Naive B cell (primary cell): ENCODE data around the gene TTC17. TPM values are rescaled to one million over a fixed set of nuclear protein-coding genes. Genes with fewer than 3 reads are reported as not detected.
"Not testable (repeated sequence)": the region's sequence is repeated elsewhere in the genome, so short reads cannot be mapped to it uniquely, and the experiment has no call there.

ENCODE experiments used
- ATAC-seq, 2 donors: fragments of 150-1000 bp; cut with Tn5 transposase; 2 replicates each; pipeline ENCODE4 v1.10.0; 2021; ENCODE audit warnings: low read depth in 2 of 2, mild to moderate bottlenecking in 2 of 2, moderate library complexity in 2 of 2
- DNase-seq: peaks from one replicate; pipeline ENCODE4 v3.0.0; 2022
- H3K27ac Mint-ChIP-seq, 6 donors: one replicate each; pipeline ENCODE4 v1.8.0; 2020 to 2022; ENCODE audit warnings: mild to moderate bottlenecking in 6 of 6, mixed read lengths in 6 of 6, moderate library complexity in 5 of 6, inconsistent platforms in 2 of 6
- H3K27me3 Mint-ChIP-seq, 3 donors: one replicate each; pipeline ENCODE4 v1.8.0; 2021 to 2022; ENCODE audit warnings: mixed read lengths in 3 of 3, mild to moderate bottlenecking in 1 of 3
- H3K36me3 Mint-ChIP-seq, 2 donors: one replicate each; pipeline ENCODE4 v1.8.0; 2020 to 2022; ENCODE audit warnings: mixed read lengths in 2 of 2, inconsistent platforms in 1 of 2, mild to moderate bottlenecking in 1 of 2
- H3K4me1 Mint-ChIP-seq, 3 donors: one replicate each; pipeline ENCODE4 v1.8.0; 2020 to 2022; ENCODE audit warnings: mixed read lengths in 3 of 3, inconsistent platforms in 1 of 3, mild to moderate bottlenecking in 1 of 3, moderate library complexity in 1 of 3
- H3K4me3 Mint-ChIP-seq, 8 donors: one replicate each; pipeline ENCODE4 v1.8.0; 2020 to 2022; ENCODE audit warnings: mild to moderate bottlenecking in 8 of 8, mixed read lengths in 8 of 8, moderate library complexity in 8 of 8, inconsistent platforms in 2 of 8
- H3K9me3 Mint-ChIP-seq, 7 donors: one replicate each; pipeline ENCODE4 v1.8.0; 2020 to 2022; ENCODE audit warnings: mixed read lengths in 7 of 7, mild to moderate bottlenecking in 5 of 7, inconsistent platforms in 2 of 7, moderate library complexity in 1 of 7
- polyA plus RNA-seq, 6 donors: library from polyadenylated mRNA; unstranded; fragments of 300-500 nt; fragmentation: Illumina TruSeq; gene quantifications; one replicate each; pipeline ENCODE4 v1.2.3, GENCODE V29; 2021; ENCODE audit warnings: low read depth in 6 of 6

TTC17 gene
- 100 to 1,000 TPM in 1 of 6 donors, 10 to 100 TPM in 5; 59.8 to 106 (median 74.2) TPM for polyA plus RNA-seq

GRCh38 chr11:43358801-43359421 is at the start of gene TTC17:
Gene TTC17 (plus strand): TSS chr11:43358920. CDS start chr11:43358955, 35 bp downstream.
- H3K36me3 Mint-ChIP-seq = peaks cover 0 to 4% of the 10 kb centered on the region in 2 donors
- peak within 1 kb of the TSS; percentile 92 to 100 (median 100) for H3K4me3 Mint-ChIP-seq
- no peaks in the 10 kb centered on the region for H3K27me3 Mint-ChIP-seq
- H3K9me3 Mint-ChIP-seq = no peaks in the 10 kb centered on the region
- H3K27ac Mint-ChIP-seq = peak within 1 kb of the TSS; percentile 97 to 100 (median 98)
- peaks cover 22 to 47% (median 46%) of the 10 kb centered on the region in 3 donors for H3K4me1 Mint-ChIP-seq
- DNase-seq (peak; percentile 89), ATAC-seq (peak; percentile 95 to 96)

GRCh38 chr11:43311791-43312607 is 46.7 kb upstream of the TTC17 start, which contains the start of gene API5:
Gene API5 (plus strand): TSS chr11:43311996. CDS start chr11:43312128, 132 bp downstream.
- peaks cover 31 to 46% (median 43%) of the 10 kb centered on the region in 3 donors for H3K4me1 Mint-ChIP-seq
- no peaks in the 10 kb centered on the region for H3K36me3 Mint-ChIP-seq
- ATAC-seq (peak; percentile 94 to 95), DNase-seq (peak; percentile 95)
- peak within 1 kb of the TSS; percentile 89 to 97 (median 94) for H3K4me3 Mint-ChIP-seq
- H3K27ac Mint-ChIP-seq = peak within 1 kb of the TSS; percentile 91 to 99 (median 96)
- H3K9me3 Mint-ChIP-seq = no peaks in the 10 kb centered on the region
- H3K27me3 Mint-ChIP-seq = no peaks in the 10 kb centered on the region

GRCh38 chr11:43315966-43316365 is 42.8 kb upstream of the TTC17 start:
- no peaks in the 10 kb centered on the region for H3K9me3 Mint-ChIP-seq
- ATAC-seq (no peak), DNase-seq (no peak)
- peaks cover 31 to 52% (median 48%) of the 10 kb centered on the region in 3 donors for H3K4me1 Mint-ChIP-seq
- H3K27ac Mint-ChIP-seq = peak overlapping the region in 2 of 6 donors; percentile 2 to 67
- H3K27me3 Mint-ChIP-seq = no peaks in the 10 kb centered on the region
- peak overlapping the region in 1 of 8 donors; percentile 90 for H3K4me3 Mint-ChIP-seq
- H3K36me3 Mint-ChIP-seq = peaks cover 0 to 2% of the 10 kb centered on the region in 2 donors

GRCh38 chr11:43316451-43316850 is 42.3 kb upstream of the TTC17 start:
- peaks cover 0 to 5% of the 10 kb centered on the region in 2 donors for H3K36me3 Mint-ChIP-seq
- H3K4me3 Mint-ChIP-seq = peak overlapping the region in 1 of 8 donors; percentile 90
- peak overlapping the region in 2 of 6 donors; percentile 2 to 87 for H3K27ac Mint-ChIP-seq
- no peaks in the 10 kb centered on the region for H3K9me3 Mint-ChIP-seq
- no peaks in the 10 kb centered on the region for H3K27me3 Mint-ChIP-seq
- peaks cover 29 to 51% (median 46%) of the 10 kb centered on the region in 3 donors for H3K4me1 Mint-ChIP-seq
- DNase-seq (no peak), ATAC-seq (no peak)

- no peak overlapping the region for H3K4me3 Mint-ChIP-seq
These were observed 30.7 kb upstream of the TTC17 start for GRCh38 chr11:43327987-43328386.

GRCh38 chr11:43328482-43328881 is 30.2 kb upstream of the TTC17 start:
- H3K27me3 Mint-ChIP-seq = no peaks in the 10 kb centered on the region
- no peak for DNase-seq

More at GRCh38 chr11:43327987-43328386, 30.7 kb upstream of the TTC17 start:
- DNase-seq (no peak), ATAC-seq (no peak)
- Mint-ChIP-seq H3K36me3 (peaks cover 29 to 44% of the 10 kb centered on the region in 2 donors), H3K27me3 (no peaks in the 10 kb centered on the region), H3K9me3 (no peaks in the 10 kb centered on the region), H3K4me1 (peaks cover 0 to 11% (median 3%) of the 10 kb centered on the region in 3 donors), H3K27ac (no peak overlapping the region)

GRCh38 chr11:43341159-43341558 is 17.6 kb upstream of the TTC17 start:
- peaks cover 5 to 11% of the 10 kb centered on the region in 2 donors for H3K36me3 Mint-ChIP-seq
- ATAC-seq = no peak
- peak overlapping the region in 1 of 6 donors; percentile 38 for H3K27ac Mint-ChIP-seq

More at GRCh38 chr11:43328482-43328881, 30.2 kb upstream of the TTC17 start:
- no peak for ATAC-seq
- no peaks in the 10 kb centered on the region for H3K9me3 Mint-ChIP-seq
- no peak overlapping the region for H3K4me3 Mint-ChIP-seq
- H3K36me3 Mint-ChIP-seq = peaks cover 31 to 42% of the 10 kb centered on the region in 2 donors
- peaks cover 0 to 11% (median 3%) of the 10 kb centered on the region in 3 donors for H3K4me1 Mint-ChIP-seq
- no peak overlapping the region for H3K27ac Mint-ChIP-seq

GRCh38 chr11:43351426-43351825 is 7.3 kb upstream of the TTC17 start:
- not testable (repeated sequence) for H3K27ac Mint-ChIP-seq, H3K9me3 Mint-ChIP-seq, ATAC-seq, DNase-seq, H3K27me3 Mint-ChIP-seq, H3K36me3 Mint-ChIP-seq, H3K4me1 Mint-ChIP-seq
- H3K4me3 Mint-ChIP-seq = peak overlapping the region in 1 of 8 donors; percentile 39

More at GRCh38 chr11:43341159-43341558, 17.6 kb upstream of the TTC17 start:
- Mint-ChIP-seq H3K4me1 (no peaks in the 10 kb centered on the region), H3K9me3 (no peaks in the 10 kb centered on the region), H3K27me3 (no peaks in the 10 kb centered on the region), H3K4me3 (no peak overlapping the region)
- DNase-seq = no peak

GRCh38 chr11:43354311-43354710 is 4.4 kb upstream of the TTC17 start:
- DNase-seq (no peak), ATAC-seq (no peak)
- H3K27me3 Mint-ChIP-seq = no peaks in the 10 kb centered on the region
- peaks cover 0 to 1% (median 0%) of the 10 kb centered on the region in 7 donors for H3K9me3 Mint-ChIP-seq
- no peaks in the 10 kb centered on the region for H3K36me3 Mint-ChIP-seq
- H3K27ac Mint-ChIP-seq = no peak overlapping the region
- H3K4me3 Mint-ChIP-seq = peak overlapping the region in 1 of 8 donors; percentile 44
- H3K4me1 Mint-ChIP-seq = peaks cover 9 to 13% (median 12%) of the 10 kb centered on the region in 3 donors

- H3K4me3 Mint-ChIP-seq = peak overlapping the region in 2 of 8 donors; percentile 2 to 92
- no peaks in the 10 kb centered on the region for H3K27me3 Mint-ChIP-seq
- no peaks in the 10 kb centered on the region for H3K36me3 Mint-ChIP-seq
- peaks cover 0 to 1% (median 0%) of the 10 kb centered on the region in 7 donors for H3K9me3 Mint-ChIP-seq
- no peak for ATAC-seq
- peaks cover 23 to 30% (median 30%) of the 10 kb centered on the region in 3 donors for H3K4me1 Mint-ChIP-seq
- DNase-seq = no peak
- H3K27ac Mint-ChIP-seq = peak overlapping the region in 1 of 6 donors; percentile 7
These were observed 2.4 kb upstream of the TTC17 start for GRCh38 chr11:43356336-43356735.

GRCh38 chr11:43358279-43358800 is 380 bp upstream of the TTC17 start:
- ATAC-seq (peak in 1 of 2 donors; percentile 6), DNase-seq (peak; percentile 5)
- Mint-ChIP-seq H3K9me3 (no peaks in the 10 kb centered on the region), H3K4me1 (peaks cover 22 to 43% (median 43%) of the 10 kb centered on the region in 3 donors), H3K27me3 (no peaks in the 10 kb centered on the region), H3K27ac (peak overlapping the region; percentile 97 to 100 (median 98)), H3K4me3 (peak overlapping the region; percentile 92 to 100 (median 100)), H3K36me3 (no peaks in the 10 kb centered on the region)

GRCh38 chr11:43359422-43359818 is 700 bp downstream of the TTC17 start:
- ATAC-seq (peak; percentile 13 to 27), DNase-seq (no peak)
- peaks cover 22 to 47% (median 46%) of the 10 kb centered on the region in 3 donors for H3K4me1 Mint-ChIP-seq
- H3K4me3 Mint-ChIP-seq = peak overlapping the region; percentile 92 to 100 (median 100)
- H3K36me3 Mint-ChIP-seq = peaks cover 0 to 4% of the 10 kb centered on the region in 2 donors
- no peaks in the 10 kb centered on the region for H3K9me3 Mint-ChIP-seq
- H3K27me3 Mint-ChIP-seq = no peaks in the 10 kb centered on the region
- peak overlapping the region; percentile 95 to 100 (median 98) for H3K27ac Mint-ChIP-seq
